Mucosa of descending colon (tissue), 3 donors: ENCODE results near the gene DPH6. TPM values are rescaled to one million over a fixed set of nuclear protein-coding genes. Genes with fewer than 3 reads are reported as not detected.

Source experiments
- ATAC-seq: fragments of 200-7000 bp; cut with Tn5 transposase; one replicate; pipeline ENCODE4 v1.9.1; 2020; ENCODE audit warnings: mild to moderate bottlenecking, moderate library complexity
- DNase-seq, 3 donors: peaks; one replicate each; pipeline ENCODE4 v3.0.0-alpha.2; 2020
- H3K36me3 ChIP-seq: fragments of 200-600 bp; one replicate; pipeline ENCODE4 v1.8.0; 2021; ENCODE audit warnings: low read depth, mild to moderate bottlenecking
- H3K4me1 ChIP-seq: fragments of 200-600 bp; one replicate; pipeline ENCODE4 v1.8.0; 2021; ENCODE audit warnings: low read depth, mild to moderate bottlenecking
- H3K4me3 ChIP-seq: fragments of 200-600 bp; one replicate; pipeline ENCODE4 v1.8.0; 2021; ENCODE audit warnings: mild to moderate bottlenecking
- H3K9me3 ChIP-seq: fragments of 200-600 bp; one replicate; pipeline ENCODE4 v1.8.0; 2021; ENCODE audit warnings: mild to moderate bottlenecking
- CTCF ChIP-seq: fragments of 200-600 bp; IDR thresholded peaks from one replicate; pipeline ENCODE4 v1.8.0; 2022; ENCODE audit warnings: antibody characterized with exemption, mild to moderate bottlenecking
- intact Hi-C, 2 donors: fragments of 100-400 bp; cut with DNase I in 1 of 2; cut with micrococcal nuclease in 1 of 2; formaldehyde crosslinking; loops; one replicate each; pipeline versions ENCODE4 v1.11.0 to v1.11.1; 2022; cut with DNase I, micrococcal nuclease
- total RNA-seq, 3 donors: library from RNA; stranded (reverse); fragmentation: NEBNext Ultra II Directional in 2 of 3; extraction: Animal tissue kit (Norgen Biotek cat#: 25700) in 2 of 3; gene quantifications; one replicate each; pipeline versions ENCODE4 v1.2.1 to v1.2.4, GENCODE V29; 2021 to 2023
- donor health status: DM: no; HTN: no; CAD: no; lungs with moderate emphysema.
- donor health status: DM: no; HTN: no; CAD: no.
- donor health status: DM: no; HTN: yes; CAD: no.

The DPH6 gene
- total RNA-seq, 3 donors from 2014 or later, result 16.8 to 23.7 (median 21.2) TPM

GRCh38 chr15:35486296-35486695, 59.7 kb downstream of the DPH6 start:
- no peak overlapping the region for H3K4me3 ChIP-seq
- TF ChIP-seq CTCF, result no peak

GRCh38 chr15:35485411-35485810, 60.6 kb downstream of the DPH6 start:
- Histone ChIP-seq H3K9me3 (peaks cover 16% of the 10 kb centered on the region), H3K4me3 (no peak overlapping the region), H3K4me1 (no peaks in the 10 kb centered on the region), H3K36me3 (no peaks in the 10 kb centered on the region)
- intact Hi-C loops, result no loop called here
- TF ChIP-seq CTCF, result no peak
- no peak for DNase-seq
- no peak for ATAC-seq

More at GRCh38 chr15:35486296-35486695, 59.7 kb downstream of the DPH6 start:
- DNase-seq (no peak), ATAC-seq (no peak)
- H3K9me3 ChIP-seq, result peaks cover 16% of the 10 kb centered on the region
- no peaks in the 10 kb centered on the region for H3K36me3 ChIP-seq
- no peaks in the 10 kb centered on the region for H3K4me1 ChIP-seq
- intact Hi-C loops, result no loop called here

GRCh38 chr15:35484231-35484945, 61.6 kb downstream of the DPH6 start:
- H3K9me3 ChIP-seq, result peaks cover 16% of the 10 kb centered on the region
- no peak for DNase-seq
- H3K4me1 ChIP-seq, result no peaks in the 10 kb centered on the region
- no peaks in the 10 kb centered on the region for H3K36me3 ChIP-seq
- no peak for ATAC-seq
- TF ChIP-seq CTCF, result no peak
- intact Hi-C loops, result no loop called here
- no peak overlapping the region for H3K4me3 ChIP-seq

GRCh38 chr15:35481992-35482391, 64.0 kb downstream of the DPH6 start:
- TF ChIP-seq CTCF, result no peak
- intact Hi-C loops, result no loop called here
- Histone ChIP-seq H3K4me3 (no peak overlapping the region), H3K36me3 (no peaks in the 10 kb centered on the region), H3K4me1 (no peaks in the 10 kb centered on the region), H3K9me3 (peaks cover 10% of the 10 kb centered on the region)
- peak; percentile 81 for ATAC-seq
- DNase-seq, result no peak

- intact Hi-C loops, result no loop called here
- peaks cover 2% of the 10 kb centered on the region for H3K9me3 ChIP-seq
Observed at GRCh38 chr15:35481064-35481463, 64.9 kb downstream of the DPH6 start.

More at GRCh38 chr15:35481064-35481463, 64.9 kb downstream of the DPH6 start:
- H3K36me3 ChIP-seq, result no peaks in the 10 kb centered on the region
- no peak for DNase-seq
- no peak overlapping the region for H3K4me3 ChIP-seq
- ATAC-seq, result no peak
- no peaks in the 10 kb centered on the region for H3K4me1 ChIP-seq
- TF ChIP-seq CTCF, result no peak
